PFSK-1 (cell line): ENCODE measurements around the gene KCNQ1.

ENCODE experiments used
- FOXP2 ChIP-seq: optimal IDR thresholded peaks from 2 replicates; pipeline ENCODE3; 2011; ENCODE audit warnings: borderline replicate concordance, control low read depth, inconsistent platforms; ENCODE audit not compliant: insufficient read depth; ENCODE audit errors: extremely low read length, extremely low read depth
- POLR2AphosphoS5 ChIP-seq: IDR thresholded peaks from 2 replicates; pipeline ENCODE4 v1.6.1; 2012; ENCODE audit warnings: low read depth, mild to moderate bottlenecking, control low read depth, low read length, moderate library complexity
- SIN3A ChIP-seq: IDR thresholded peaks from 2 replicates; pipeline ENCODE4 v1.6.1; 2012; ENCODE audit warnings: mild to moderate bottlenecking, low read length, moderate library complexity, borderline replicate concordance; ENCODE audit not compliant: insufficient read depth
- TAF1 ChIP-seq: IDR thresholded peaks from 2 replicates; pipeline ENCODE4 v1.6.1; 2012; ENCODE audit warnings: low read length, control low read depth, borderline replicate concordance; ENCODE audit not compliant: insufficient read depth
- TF ChIP-seq, protein P1 (sequence below), 2 experiments: IDR thresholded peaks; 2 replicates each; pipeline versions ENCODE4 v1.6.1 to v1.8.0; 2011 to 2012; ENCODE audit warnings: low read depth in 2 of 2, low read length in 2 of 2, control low read depth in 1 of 2, inconsistent platforms in 1 of 2, mild to moderate bottlenecking in 1 of 2, moderate library complexity in 1 of 2; ENCODE audit not compliant: insufficient read depth in 1 of 2

Gene KCNQ1

DNA sequence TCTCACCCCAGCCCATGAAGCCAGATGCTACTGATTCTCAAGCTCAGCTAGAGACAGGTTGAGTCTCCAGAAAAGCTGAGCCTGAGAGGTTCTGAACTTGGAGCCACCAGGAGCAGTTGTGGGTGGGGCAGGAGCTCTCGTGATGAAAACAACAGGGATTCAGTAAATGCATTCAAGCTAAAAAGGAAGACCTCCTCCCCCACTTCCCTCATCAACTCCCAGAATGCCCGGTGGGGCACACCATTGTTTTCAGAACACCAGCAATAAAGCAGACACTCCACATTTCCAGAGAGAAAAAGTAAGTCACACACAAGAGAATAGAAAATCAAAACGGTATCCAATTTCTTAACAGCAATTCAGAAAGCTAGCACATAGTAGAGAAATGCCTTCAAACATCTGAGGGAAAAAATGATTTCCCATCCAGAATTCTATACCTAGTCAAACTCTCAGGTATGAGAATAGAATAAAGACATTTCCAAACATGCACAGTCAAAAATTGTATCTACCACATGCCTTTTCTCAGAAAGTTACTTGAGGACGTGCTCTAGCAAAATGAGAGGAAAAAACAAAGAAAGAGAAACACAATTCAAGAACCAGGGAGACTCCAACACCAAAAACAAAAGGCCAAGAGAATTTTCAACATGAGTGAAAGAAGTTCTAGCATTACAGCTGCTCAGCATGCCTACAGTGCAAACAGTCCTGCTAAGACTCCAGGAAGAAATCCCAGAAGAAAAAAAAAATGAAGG lies 383.9 kb downstream of the KCNQ1 start:
- TF ChIP-seq TAF1 (no peak), FOXP2 (no peak), POLR2AphosphoS5 (no peak), SIN3A (no peak)
- TF ChIP-seq, protein P1, sequence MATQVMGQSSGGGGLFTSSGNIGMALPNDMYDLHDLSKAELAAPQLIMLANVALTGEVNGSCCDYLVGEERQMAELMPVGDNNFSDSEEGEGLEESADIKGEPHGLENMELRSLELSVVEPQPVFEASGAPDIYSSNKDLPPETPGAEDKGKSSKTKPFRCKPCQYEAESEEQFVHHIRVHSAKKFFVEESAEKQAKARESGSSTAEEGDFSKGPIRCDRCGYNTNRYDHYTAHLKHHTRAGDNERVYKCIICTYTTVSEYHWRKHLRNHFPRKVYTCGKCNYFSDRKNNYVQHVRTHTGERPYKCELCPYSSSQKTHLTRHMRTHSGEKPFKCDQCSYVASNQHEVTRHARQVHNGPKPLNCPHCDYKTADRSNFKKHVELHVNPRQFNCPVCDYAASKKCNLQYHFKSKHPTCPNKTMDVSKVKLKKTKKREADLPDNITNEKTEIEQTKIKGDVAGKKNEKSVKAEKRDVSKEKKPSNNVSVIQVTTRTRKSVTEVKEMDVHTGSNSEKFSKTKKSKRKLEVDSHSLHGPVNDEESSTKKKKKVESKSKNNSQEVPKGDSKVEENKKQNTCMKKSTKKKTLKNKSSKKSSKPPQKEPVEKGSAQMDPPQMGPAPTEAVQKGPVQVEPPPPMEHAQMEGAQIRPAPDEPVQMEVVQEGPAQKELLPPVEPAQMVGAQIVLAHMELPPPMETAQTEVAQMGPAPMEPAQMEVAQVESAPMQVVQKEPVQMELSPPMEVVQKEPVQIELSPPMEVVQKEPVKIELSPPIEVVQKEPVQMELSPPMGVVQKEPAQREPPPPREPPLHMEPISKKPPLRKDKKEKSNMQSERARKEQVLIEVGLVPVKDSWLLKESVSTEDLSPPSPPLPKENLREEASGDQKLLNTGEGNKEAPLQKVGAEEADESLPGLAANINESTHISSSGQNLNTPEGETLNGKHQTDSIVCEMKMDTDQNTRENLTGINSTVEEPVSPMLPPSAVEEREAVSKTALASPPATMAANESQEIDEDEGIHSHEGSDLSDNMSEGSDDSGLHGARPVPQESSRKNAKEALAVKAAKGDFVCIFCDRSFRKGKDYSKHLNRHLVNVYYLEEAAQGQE (IDR thresholded peaks at IDR 0.05; ENCODE audit: insufficient read depth in 1 of 2, low read depth in 2 of 2, low read length in 2 of 2): no peak

GRCh38 chr11:2830030-2830812 lies 385.4 kb downstream of the KCNQ1 start:
- TF ChIP-seq, protein P1 (IDR thresholded peaks at IDR 0.05; ENCODE audit: insufficient read depth in 1 of 2, low read depth in 2 of 2, low read length in 2 of 2): no peak
- TF ChIP-seq FOXP2 (no peak), TAF1 (no peak), SIN3A (no peak), POLR2AphosphoS5 (no peak)

- TF ChIP-seq, protein P1 (IDR thresholded peaks at IDR 0.05; ENCODE audit: insufficient read depth in 1 of 2, low read depth in 2 of 2, low read length in 2 of 2): no peak
- no peak for TF ChIP-seq POLR2AphosphoS5
- no peak for TF ChIP-seq TAF1
These were observed 386.1 kb downstream of the KCNQ1 start for GRCh38 chr11:2830886-2831285.

DNA sequence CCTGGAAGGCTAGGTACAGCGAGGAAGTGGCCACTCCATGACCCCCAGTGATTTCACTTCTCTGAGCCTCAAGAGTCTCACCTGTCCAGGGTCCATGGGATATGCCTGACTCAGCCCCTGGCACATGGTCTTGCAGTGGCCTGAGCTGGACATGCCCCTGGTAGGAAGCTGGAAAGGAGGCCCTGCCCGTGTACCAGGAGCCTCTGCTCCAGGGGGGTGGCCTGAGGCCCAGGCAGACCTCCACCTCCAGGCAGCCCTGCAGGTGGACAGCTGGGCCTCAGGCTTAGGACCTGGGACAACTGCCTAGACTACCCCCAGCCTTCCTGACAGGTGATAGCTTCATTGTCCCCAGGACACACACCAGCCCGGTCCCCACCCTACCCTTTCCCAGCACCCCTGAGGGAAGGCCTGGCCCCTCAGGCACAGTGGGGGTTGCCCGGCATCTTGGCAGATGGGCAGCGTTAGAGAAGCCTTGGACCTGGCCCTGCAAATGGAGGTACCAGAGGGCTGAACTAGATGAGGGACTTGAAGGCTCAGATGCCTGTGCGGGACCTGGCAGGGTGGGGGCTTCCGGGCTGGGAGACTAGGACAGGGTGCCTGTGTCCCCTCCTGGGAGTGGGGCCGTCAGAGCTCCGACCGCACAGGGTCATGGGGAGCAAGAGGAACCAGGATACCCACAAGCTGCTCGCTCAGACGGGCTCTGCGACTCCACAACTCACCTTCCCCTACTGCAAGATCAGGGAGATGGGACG lies 387.1 kb downstream of the KCNQ1 start:
- TF ChIP-seq, protein P1 (IDR thresholded peaks at IDR 0.05; ENCODE audit: insufficient read depth in 1 of 2, low read depth in 2 of 2, low read length in 2 of 2): no peak
- TF ChIP-seq SIN3A: no peak
- no peak for TF ChIP-seq FOXP2
- TF ChIP-seq TAF1: no peak
- TF ChIP-seq POLR2AphosphoS5: no peak
